Fibroblast of lung (primary cell): ENCODE measurements around the gene PHLDA2.

Source experiments
- EZH2 ChIP-seq: IDR thresholded peaks from 2 replicates; pipeline ENCODE4 v1.5.1; 2012; ENCODE audit warnings: low read length, control low read depth, mild to moderate bottlenecking; ENCODE audit errors: missing control alignments
- TF ChIP-seq, protein P1 (sequence below), 2 donors: IDR thresholded peaks in 1 of 2; conservative IDR thresholded peaks in 1 of 2; 1 replicate in 1 of 2; 2 replicates in 1 of 2; pipeline ENCODE4 v1.5.1; 2011 to 2012; ENCODE audit warnings: low read length in 2 of 2, control low read depth in 1 of 2, inconsistent platforms in 1 of 2, low read depth in 1 of 2, mild to moderate bottlenecking in 1 of 2

DNA sequence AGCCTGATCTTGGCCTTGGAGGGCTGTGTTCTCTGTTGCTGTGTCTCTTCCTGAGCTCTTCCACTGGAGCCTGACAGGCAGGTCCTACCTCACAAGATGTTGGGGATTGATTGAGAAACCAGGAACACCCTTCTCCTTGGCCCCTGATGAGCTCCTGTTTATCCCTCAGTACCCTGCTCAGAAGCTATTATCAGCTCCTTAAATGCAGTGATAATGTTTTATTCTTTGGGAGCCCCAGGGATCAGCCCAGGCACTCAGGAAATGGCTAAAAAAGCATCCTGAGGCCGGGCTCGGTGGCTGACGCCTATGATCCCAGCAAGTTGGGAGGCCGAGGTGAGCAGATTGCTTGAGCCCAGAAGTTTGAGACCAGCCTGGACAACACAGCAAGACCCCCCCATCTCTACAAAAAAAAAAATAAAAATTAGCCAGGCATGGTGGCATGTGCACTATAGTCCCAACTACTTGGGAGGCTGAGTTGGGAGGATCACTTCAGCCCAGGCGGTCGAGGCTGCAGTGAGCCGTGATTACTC, 4.9 kb upstream of the PHLDA2 start:
- TF ChIP-seq, protein P1, sequence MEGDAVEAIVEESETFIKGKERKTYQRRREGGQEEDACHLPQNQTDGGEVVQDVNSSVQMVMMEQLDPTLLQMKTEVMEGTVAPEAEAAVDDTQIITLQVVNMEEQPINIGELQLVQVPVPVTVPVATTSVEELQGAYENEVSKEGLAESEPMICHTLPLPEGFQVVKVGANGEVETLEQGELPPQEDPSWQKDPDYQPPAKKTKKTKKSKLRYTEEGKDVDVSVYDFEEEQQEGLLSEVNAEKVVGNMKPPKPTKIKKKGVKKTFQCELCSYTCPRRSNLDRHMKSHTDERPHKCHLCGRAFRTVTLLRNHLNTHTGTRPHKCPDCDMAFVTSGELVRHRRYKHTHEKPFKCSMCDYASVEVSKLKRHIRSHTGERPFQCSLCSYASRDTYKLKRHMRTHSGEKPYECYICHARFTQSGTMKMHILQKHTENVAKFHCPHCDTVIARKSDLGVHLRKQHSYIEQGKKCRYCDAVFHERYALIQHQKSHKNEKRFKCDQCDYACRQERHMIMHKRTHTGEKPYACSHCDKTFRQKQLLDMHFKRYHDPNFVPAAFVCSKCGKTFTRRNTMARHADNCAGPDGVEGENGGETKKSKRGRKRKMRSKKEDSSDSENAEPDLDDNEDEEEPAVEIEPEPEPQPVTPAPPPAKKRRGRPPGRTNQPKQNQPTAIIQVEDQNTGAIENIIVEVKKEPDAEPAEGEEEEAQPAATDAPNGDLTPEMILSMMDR (conservative IDR thresholded peaks at IDR 0.05 in 1 of 2, IDR thresholded peaks at IDR 0.05 in 1 of 2; ENCODE audit: low read depth in 1 of 2, low read length in 2 of 2): no peak
- no peak for TF ChIP-seq EZH2
